Neural progenitor cell (in vitro differentiated cells): Measurements from ENCODE around the gene CDC5L. TPM values are rescaled to one million over a fixed set of nuclear protein-coding genes. Genes with fewer than 3 reads are reported as not detected.

Experiments used
- DNase-seq: peaks from one replicate; pipeline ENCODE4 v3.0.0-alpha.2; 2016; ENCODE audit warnings: low spot score
- H2AFZ ChIP-seq: fragments of 200-600 bp; sonication (generic); replicated peaks from 2 replicates; pipeline ENCODE4 v1.6.1; 2016; ENCODE audit warnings: antibody characterized with exemption
- H3F3A ChIP-seq: fragments of 200-600 bp; sonication (generic); 2 replicates; pipeline ENCODE4 v1.6.1; 2016; ENCODE audit warnings: antibody characterized with exemption, low read depth
- H3K27ac ChIP-seq: fragments of 200-600 bp; sonication (generic); 2 replicates; pipeline ENCODE4 v1.5.1; 2016; ENCODE audit warnings: mild to moderate bottlenecking
- H3K27me3 ChIP-seq: fragments of 200-600 bp; sonication (generic); 2 replicates; pipeline ENCODE4 v1.6.1; 2016; ENCODE audit warnings: mild to moderate bottlenecking, moderate library complexity
- H3K36me3 ChIP-seq: fragments of 200-600 bp; sonication (generic); 2 replicates; pipeline ENCODE4 v1.5.1; 2016
- H3K4me1 ChIP-seq: fragments of 200-600 bp; sonication (generic); 2 replicates; pipeline ENCODE4 v1.6.1; 2016; ENCODE audit warnings: mixed run types
- H3K4me2 ChIP-seq: fragments of 200-600 bp; sonication (generic); 2 replicates; pipeline ENCODE4 v1.6.1; 2016
- H3K4me3 ChIP-seq: fragments of 200-600 bp; sonication (generic); 2 replicates; pipeline ENCODE4 v1.5.1; 2016
- H3K79me2 ChIP-seq: fragments of 200-600 bp; sonication (generic); 2 replicates; pipeline ENCODE4 v1.6.1; 2016; ENCODE audit warnings: low read depth
- H3K9ac ChIP-seq: fragments of 200-600 bp; sonication (generic); 2 replicates; pipeline ENCODE4 v1.6.1; 2016
- H3K9me3 ChIP-seq: fragments of 200-600 bp; sonication (generic); 2 replicates; pipeline ENCODE4 v1.5.1; 2016; ENCODE audit warnings: low read depth
- H4K20me1 ChIP-seq: fragments of 200-600 bp; sonication (generic); 2 replicates; pipeline ENCODE4 v1.6.1; 2016; ENCODE audit warnings: low read depth
- H3K27ac Mint-ChIP-seq: 3 replicates; pipeline ENCODE4 v1.8.0; 2021; ENCODE audit warnings: mixed read lengths
- H3K27me3 Mint-ChIP-seq: 2 replicates; pipeline ENCODE4 v1.8.0; 2022; ENCODE audit warnings: low read depth, mild to moderate bottlenecking, inconsistent platforms, moderate library complexity, mixed read lengths; ENCODE audit not compliant: insufficient read depth
- H3K36me3 Mint-ChIP-seq: 3 replicates; pipeline ENCODE4 v1.8.0; 2021; ENCODE audit warnings: mixed read lengths
- H3K4me1 Mint-ChIP-seq: 3 replicates; pipeline ENCODE4 v1.8.0; 2021; ENCODE audit warnings: mixed read lengths
- H3K4me3 Mint-ChIP-seq: 3 replicates; pipeline ENCODE4 v1.8.0; 2021; ENCODE audit warnings: mild to moderate bottlenecking, moderate library complexity, mixed read lengths
- H3K9me3 Mint-ChIP-seq: 3 replicates; pipeline ENCODE4 v1.8.0; 2020; ENCODE audit warnings: mixed read lengths
- CTCF ChIP-seq: fragments of 200-600 bp; sonication (generic); IDR thresholded peaks from 2 replicates; pipeline ENCODE4 v1.5.1; 2017; ENCODE audit warnings: antibody characterized with exemption, mild to moderate bottlenecking
- EZH2 ChIP-seq: fragments of 200-600 bp; sonication (generic); IDR thresholded peaks from 2 replicates; pipeline ENCODE4 v1.6.1; 2017; ENCODE audit warnings: antibody characterized with exemption, mild to moderate bottlenecking, moderate library complexity
- EZH2phosphoT487 ChIP-seq: fragments of 200-600 bp; sonication (generic); IDR thresholded peaks from 2 replicates; pipeline ENCODE4 v1.6.1; 2017; ENCODE audit warnings: antibody characterized with exemption
- total RNA-seq: library from RNA; depleted of rRNA; stranded (reverse); fragments of >200 nt; gene quantifications from 2 replicates; pipeline ENCODE4 v1.2.3, GENCODE V29; 2015; ENCODE audit warnings: low replicate concordance

Gene CDC5L
- total RNA-seq = 37.9 and 53.6 TPM in 2 replicates

- Histone ChIP-seq H4K20me1 (peaks cover 34% of the 10 kb centered on the region), H2AFZ (peak within 1 kb of the TSS; percentile 63), H3K9me3 (no peaks in the 10 kb centered on the region), H3K4me3 (peak within 1 kb of the TSS; percentile 69), H3K9ac (peak within 1 kb of the TSS; percentile 73), H3K79me2 (peaks cover 48% of the 10 kb centered on the region), H3K27me3 (no peaks in the 10 kb centered on the region), H3K4me2 (peak within 1 kb of the TSS; percentile 97), H3K27ac (peak within 1 kb of the TSS; percentile 91), H3K4me1 (peaks cover 11% of the 10 kb centered on the region), H3F3A (peaks cover 13% of the 10 kb centered on the region), H3K36me3 (peaks cover 6% of the 10 kb centered on the region)
- TF ChIP-seq EZH2 (no peak), EZH2phosphoT487 (no peak), CTCF (no peak)
- no peaks in the 10 kb centered on the region for H3K9me3 Mint-ChIP-seq
- H3K4me3 Mint-ChIP-seq = peak within 1 kb of the TSS; percentile 98
- peaks cover 22% of the 10 kb centered on the region for H3K36me3 Mint-ChIP-seq
- peaks cover 32% of the 10 kb centered on the region for H3K4me1 Mint-ChIP-seq
- peaks cover 2% of the 10 kb centered on the region for H3K27me3 Mint-ChIP-seq
- peak within 1 kb of the TSS; percentile 99 for H3K27ac Mint-ChIP-seq
- DNase-seq = peak; percentile 97
These were observed at the start of gene CDC5L for GRCh38 chr6:44387346-44388134. TSS of gene CDC5L (plus strand) at chr6:44387706. CDS start at chr6:44387824, 118 bp downstream.

GRCh38 chr6:44338228-44339122, 49.0 kb upstream of the CDC5L start:
- H3K9ac ChIP-seq = no peak overlapping the region

GRCh38 chr6:44339301-44339700, 48.2 kb upstream of the CDC5L start:
- no peaks in the 10 kb centered on the region for H3K79me2 ChIP-seq
- H4K20me1 ChIP-seq = no peaks in the 10 kb centered on the region
- no peak overlapping the region for H3K27ac ChIP-seq
- H3K4me1 ChIP-seq = peaks cover 4% of the 10 kb centered on the region
- TF ChIP-seq CTCF (no peak), EZH2phosphoT487 (no peak), EZH2 (no peak)
- no peaks in the 10 kb centered on the region for H3K27me3 Mint-ChIP-seq
- no peaks in the 10 kb centered on the region for H3K9me3 Mint-ChIP-seq
- H3K9me3 ChIP-seq = no peaks in the 10 kb centered on the region
- no peak overlapping the region for H3K27ac Mint-ChIP-seq
- peaks cover 28% of the 10 kb centered on the region for H3K27me3 ChIP-seq
- peaks cover 15% of the 10 kb centered on the region for H3K4me1 Mint-ChIP-seq
- H3F3A ChIP-seq = peaks cover 9% of the 10 kb centered on the region
- no peaks in the 10 kb centered on the region for H3K36me3 Mint-ChIP-seq
- H3K4me3 Mint-ChIP-seq = no peak overlapping the region
- no peak overlapping the region for H3K4me2 ChIP-seq
- H2AFZ ChIP-seq = no peak overlapping the region
- no peaks in the 10 kb centered on the region for H3K36me3 ChIP-seq
- no peak overlapping the region for H3K4me3 ChIP-seq
- H3K9ac ChIP-seq = no peak overlapping the region
- DNase-seq = no peak

More at GRCh38 chr6:44338228-44339122, 49.0 kb upstream of the CDC5L start:
- H2AFZ ChIP-seq = no peak overlapping the region
- no peaks in the 10 kb centered on the region for H4K20me1 ChIP-seq
- H3K79me2 ChIP-seq = no peaks in the 10 kb centered on the region
- peak; percentile 81 for DNase-seq
- H3K27ac ChIP-seq = no peak overlapping the region
- Mint-ChIP-seq H3K27ac (no peak overlapping the region), H3K36me3 (no peaks in the 10 kb centered on the region), H3K9me3 (no peaks in the 10 kb centered on the region), H3K4me3 (no peak overlapping the region), H3K27me3 (no peaks in the 10 kb centered on the region), H3K4me1 (peaks cover 15% of the 10 kb centered on the region)
- H3K9me3 ChIP-seq = no peaks in the 10 kb centered on the region
- H3F3A ChIP-seq = peaks cover 9% of the 10 kb centered on the region
- H3K4me3 ChIP-seq = no peak overlapping the region
- peaks cover 4% of the 10 kb centered on the region for H3K4me1 ChIP-seq
- H3K4me2 ChIP-seq = no peak overlapping the region
- H3K36me3 ChIP-seq = no peaks in the 10 kb centered on the region
- peaks cover 22% of the 10 kb centered on the region for H3K27me3 ChIP-seq
- TF ChIP-seq EZH2phosphoT487 = no peak
- TF ChIP-seq CTCF = peak; percentile 86
- TF ChIP-seq EZH2 = no peak
